Coronary artery (tissue), 2 donors: Measurements from ENCODE around the gene PICALM.

Source experiments
- DNase-seq: peaks from one replicate; pipeline ENCODE4 v3.0.0-alpha.2; 2017; ENCODE audit warnings: low spot score
- H3K27ac ChIP-seq, 2 donors: fragments of 200-600 bp; sonication (generic); one replicate each; pipeline ENCODE4 v1.5.1; 2016 to 2019
- H3K4me3 ChIP-seq: fragments of 200-600 bp; sonication (generic); 2 replicates; pipeline ENCODE4 v1.5.1; 2016; ENCODE audit warnings: mild to moderate bottlenecking, moderate library complexity
- TF ChIP-seq, protein P1 (sequence below): fragments of 200-600 bp; sonication (generic); IDR thresholded peaks from one replicate; pipeline ENCODE4 v1.5.1; 2019; ENCODE audit warnings: antibody characterized with exemption

Gene PICALM, protein sequence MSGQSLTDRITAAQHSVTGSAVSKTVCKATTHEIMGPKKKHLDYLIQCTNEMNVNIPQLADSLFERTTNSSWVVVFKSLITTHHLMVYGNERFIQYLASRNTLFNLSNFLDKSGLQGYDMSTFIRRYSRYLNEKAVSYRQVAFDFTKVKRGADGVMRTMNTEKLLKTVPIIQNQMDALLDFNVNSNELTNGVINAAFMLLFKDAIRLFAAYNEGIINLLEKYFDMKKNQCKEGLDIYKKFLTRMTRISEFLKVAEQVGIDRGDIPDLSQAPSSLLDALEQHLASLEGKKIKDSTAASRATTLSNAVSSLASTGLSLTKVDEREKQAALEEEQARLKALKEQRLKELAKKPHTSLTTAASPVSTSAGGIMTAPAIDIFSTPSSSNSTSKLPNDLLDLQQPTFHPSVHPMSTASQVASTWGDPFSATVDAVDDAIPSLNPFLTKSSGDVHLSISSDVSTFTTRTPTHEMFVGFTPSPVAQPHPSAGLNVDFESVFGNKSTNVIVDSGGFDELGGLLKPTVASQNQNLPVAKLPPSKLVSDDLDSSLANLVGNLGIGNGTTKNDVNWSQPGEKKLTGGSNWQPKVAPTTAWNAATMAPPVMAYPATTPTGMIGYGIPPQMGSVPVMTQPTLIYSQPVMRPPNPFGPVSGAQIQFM

DNA sequence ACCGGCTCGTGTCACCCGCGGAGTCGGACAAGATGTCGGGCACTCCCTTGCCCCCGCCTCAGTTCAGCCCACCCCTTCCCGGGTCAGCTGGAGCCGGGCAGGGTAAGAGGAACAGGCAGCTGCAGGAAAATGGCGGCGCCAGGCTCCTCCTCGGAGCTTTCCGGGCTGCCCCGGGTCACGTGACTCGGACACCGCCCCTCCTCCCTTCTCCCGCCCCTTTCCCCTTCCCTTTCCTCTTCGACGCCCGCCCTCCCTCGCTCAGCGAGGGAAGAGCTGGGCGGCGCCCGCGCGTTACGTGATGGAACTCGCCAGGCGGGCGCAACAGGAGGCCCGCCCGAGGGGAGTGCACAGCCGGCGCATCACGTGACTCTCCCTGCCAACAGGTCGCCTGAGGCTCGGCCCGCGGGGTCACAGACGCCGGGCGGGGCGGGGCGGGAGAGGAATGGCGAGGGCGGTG is at the start of gene PICALM:
PICALM (minus strand) TSS at position 134 of the 457 bp plus-strand sequence. CDS start 304 bp downstream, outside the sequence.
- peak; percentile 98 for DNase-seq
- peak within 1 kb of the TSS; percentile 98 for H3K4me3 ChIP-seq
- TF ChIP-seq, protein P1, sequence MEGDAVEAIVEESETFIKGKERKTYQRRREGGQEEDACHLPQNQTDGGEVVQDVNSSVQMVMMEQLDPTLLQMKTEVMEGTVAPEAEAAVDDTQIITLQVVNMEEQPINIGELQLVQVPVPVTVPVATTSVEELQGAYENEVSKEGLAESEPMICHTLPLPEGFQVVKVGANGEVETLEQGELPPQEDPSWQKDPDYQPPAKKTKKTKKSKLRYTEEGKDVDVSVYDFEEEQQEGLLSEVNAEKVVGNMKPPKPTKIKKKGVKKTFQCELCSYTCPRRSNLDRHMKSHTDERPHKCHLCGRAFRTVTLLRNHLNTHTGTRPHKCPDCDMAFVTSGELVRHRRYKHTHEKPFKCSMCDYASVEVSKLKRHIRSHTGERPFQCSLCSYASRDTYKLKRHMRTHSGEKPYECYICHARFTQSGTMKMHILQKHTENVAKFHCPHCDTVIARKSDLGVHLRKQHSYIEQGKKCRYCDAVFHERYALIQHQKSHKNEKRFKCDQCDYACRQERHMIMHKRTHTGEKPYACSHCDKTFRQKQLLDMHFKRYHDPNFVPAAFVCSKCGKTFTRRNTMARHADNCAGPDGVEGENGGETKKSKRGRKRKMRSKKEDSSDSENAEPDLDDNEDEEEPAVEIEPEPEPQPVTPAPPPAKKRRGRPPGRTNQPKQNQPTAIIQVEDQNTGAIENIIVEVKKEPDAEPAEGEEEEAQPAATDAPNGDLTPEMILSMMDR, result no peak
- H3K27ac ChIP-seq, result peak within 1 kb of the TSS; percentile 97 to 99

DNA sequence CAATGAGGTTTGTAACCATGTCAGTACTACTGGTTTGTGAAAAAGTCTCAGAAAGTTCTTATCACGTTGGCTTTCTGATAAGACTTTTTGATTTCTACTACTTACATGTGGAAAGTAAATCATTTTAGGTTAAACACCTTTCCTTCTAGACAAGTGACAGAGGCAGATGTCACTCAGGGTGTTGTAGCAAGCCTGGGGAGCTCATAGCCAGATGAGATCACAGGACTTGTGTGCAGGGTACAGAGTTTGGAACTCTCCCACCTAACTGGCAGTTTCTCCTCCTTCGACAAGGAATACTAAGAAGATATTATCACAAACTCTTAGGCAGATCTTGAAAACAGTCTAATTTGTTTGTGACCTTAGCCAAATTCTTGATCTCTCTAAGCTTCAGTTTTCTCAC is 49.4 kb upstream of the PICALM start:
- Histone ChIP-seq H3K27ac (peak overlapping the region; percentile 47 to 74), H3K4me3 (no peak overlapping the region)
- TF ChIP-seq, protein P1, result no peak
- DNase-seq, result no peak

DNA sequence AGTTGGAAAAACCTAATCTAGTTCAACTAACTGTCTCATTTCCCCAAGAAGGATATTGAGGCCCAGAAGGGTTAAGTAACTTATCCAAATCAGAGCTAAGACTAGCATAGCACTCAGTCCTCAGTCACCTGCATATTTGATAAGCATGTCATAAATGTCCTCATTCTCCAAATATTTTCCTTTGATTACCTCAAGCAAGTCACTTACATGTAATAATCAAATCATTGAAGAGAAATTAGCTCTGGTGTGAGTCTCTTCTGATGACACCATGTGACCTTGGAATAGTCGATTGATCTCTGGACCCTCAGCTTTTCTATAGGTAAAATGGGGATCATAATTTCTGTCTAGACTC is 48.8 kb upstream of the PICALM start:
- no peak for DNase-seq
- no peak overlapping the region for H3K4me3 ChIP-seq
- TF ChIP-seq, protein P1, result no peak
- peak overlapping the region; percentile 18 to 74 for H3K27ac ChIP-seq

DNA sequence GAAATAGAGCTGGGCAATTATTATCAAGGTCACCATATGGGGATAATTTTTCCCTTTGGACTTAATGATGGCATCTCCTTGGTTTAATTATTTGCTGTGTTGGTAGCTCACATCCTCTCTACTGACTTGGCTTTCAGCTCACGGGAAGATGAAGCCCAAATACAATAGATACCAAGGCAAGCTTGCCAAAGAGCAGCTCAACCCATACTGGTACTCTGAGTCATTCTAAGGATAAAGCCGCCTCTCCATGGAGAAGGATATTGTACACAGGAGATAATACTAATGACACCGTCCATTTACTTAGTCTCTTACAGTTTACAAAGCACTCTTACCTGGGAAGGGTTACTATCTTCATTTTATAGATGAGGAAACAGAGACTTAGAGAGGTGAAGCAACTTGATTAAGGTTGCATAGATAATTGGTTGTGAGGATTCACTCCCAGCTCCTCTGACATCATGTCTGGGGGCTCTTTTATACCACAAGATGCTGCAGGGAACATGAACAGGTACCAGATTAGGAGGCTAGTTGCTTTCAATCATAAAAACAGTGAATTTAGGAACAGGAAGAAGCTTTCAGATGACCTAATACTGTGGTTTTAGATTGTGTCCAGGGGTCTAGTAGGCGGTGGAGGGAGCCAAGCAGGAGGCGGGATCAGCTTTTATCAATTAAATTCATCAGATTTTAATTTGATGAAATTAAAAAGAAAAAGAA is 48.3 kb upstream of the PICALM start:
- no peak overlapping the region for H3K27ac ChIP-seq
- TF ChIP-seq, protein P1, result no peak
- no peak for DNase-seq
- H3K4me3 ChIP-seq, result no peak overlapping the region

DNA sequence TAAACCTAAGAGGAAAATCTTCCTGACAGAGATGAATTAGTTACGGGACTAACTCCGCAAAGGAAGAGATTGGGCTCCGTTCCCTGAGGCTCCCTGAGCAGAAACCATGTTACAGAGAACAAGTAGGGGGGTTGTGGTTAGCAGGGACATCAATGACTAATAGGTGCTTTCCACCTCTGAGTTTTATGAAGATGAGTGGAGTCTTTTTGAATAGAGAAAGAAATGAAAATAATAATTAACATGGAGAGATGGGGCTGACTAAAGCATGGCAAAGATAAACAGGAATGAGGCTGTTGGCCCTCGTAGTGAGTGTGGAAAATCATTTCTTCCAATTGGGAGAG is 47.5 kb upstream of the PICALM start:
- Histone ChIP-seq H3K4me3 (no peak overlapping the region), H3K27ac (no peak overlapping the region)
- DNase-seq, result no peak
- TF ChIP-seq, protein P1, result no peak

DNA sequence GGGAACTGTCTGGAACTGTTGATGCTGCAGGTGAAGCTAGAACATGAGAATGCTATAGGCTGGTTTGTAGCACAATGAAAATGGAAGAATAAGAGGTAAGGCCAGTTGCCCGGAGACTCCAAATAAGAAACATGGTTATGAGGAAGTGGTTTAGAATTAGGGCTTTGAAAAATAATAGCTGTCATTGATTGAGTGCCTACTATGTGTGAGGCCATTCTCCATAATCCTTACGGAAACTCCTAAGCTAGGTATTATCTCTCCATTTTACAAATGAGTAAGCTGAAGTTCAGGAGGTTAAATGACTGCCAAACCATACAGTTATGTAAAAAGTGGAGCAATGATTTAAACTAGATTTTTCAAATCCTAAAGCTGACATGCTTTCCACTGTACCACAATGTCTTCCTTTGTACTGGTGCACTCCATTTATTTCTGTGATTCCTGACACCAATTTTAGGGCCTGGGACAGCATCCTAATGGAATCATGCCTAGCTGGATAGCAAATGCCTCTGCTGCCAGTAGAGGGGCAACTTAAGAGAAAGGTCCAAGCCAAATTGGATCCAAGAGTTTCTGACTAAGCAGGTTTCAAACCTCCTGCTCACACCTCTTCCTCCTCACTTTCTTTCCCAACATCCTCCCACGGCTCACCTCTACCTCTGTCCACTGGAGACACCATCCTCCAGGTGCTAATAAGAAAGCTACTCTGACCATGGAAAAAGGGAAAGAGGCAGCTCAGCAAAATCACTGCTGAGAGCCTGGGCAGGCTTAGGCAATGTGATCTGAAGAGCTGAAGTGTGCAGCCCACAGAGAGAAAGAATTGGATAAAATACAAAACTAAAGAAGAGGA is 46.9 kb upstream of the PICALM start:
- no peak overlapping the region for H3K27ac ChIP-seq
- TF ChIP-seq, protein P1, result no peak
- no peak for DNase-seq
- H3K4me3 ChIP-seq, result no peak overlapping the region
